Liver (tissue), 3 donors: Measurements from ENCODE around the gene COX6B1.

Experiments
- ATF3 ChIP-seq: IDR thresholded peaks from 2 replicates; pipeline ENCODE4 v1.6.1; 2016; ENCODE audit warnings: antibody characterized with exemption
- CTCF ChIP-seq: fragments of 150-350 bp; IDR thresholded peaks from 2 replicates; pipeline ENCODE4 v1.5.1; 2017; ENCODE audit warnings: improper control_type of control experiment, low read depth, low read length; ENCODE audit not compliant: missing input control
- RXRA ChIP-seq, 2 donors: IDR thresholded peaks; 2 replicates each; pipeline ENCODE4 v1.6.1; 2017 to 2018; ENCODE audit warnings: antibody characterized with exemption in 2 of 2, mild to moderate bottlenecking in 1 of 2
- TAF1 ChIP-seq: conservative IDR thresholded peaks from 2 replicates; pipeline ENCODE4 v1.6.1; 2016; ENCODE audit warnings: antibody characterized with exemption, mild to moderate bottlenecking
- TF ChIP-seq, protein P1 (sequence below): IDR thresholded peaks from 2 replicates; pipeline ENCODE4 v1.6.1; 2016; ENCODE audit warnings: antibody characterized with exemption
- TF ChIP-seq, protein P2 (sequence below): IDR thresholded peaks from 2 replicates; pipeline ENCODE4 v1.6.1; 2016; ENCODE audit warnings: antibody characterized with exemption
- donor health status: healthy.
- donor health status: healthy.

GRCh38 chr19:35618857-35619256 is 29.3 kb upstream of the COX6B1 start:
- no peak for TF ChIP-seq CTCF
- TF ChIP-seq RXRA (IDR thresholded peaks at IDR 0.05), result no peak
- no peak for TF ChIP-seq TAF1
- TF ChIP-seq, protein P1, sequence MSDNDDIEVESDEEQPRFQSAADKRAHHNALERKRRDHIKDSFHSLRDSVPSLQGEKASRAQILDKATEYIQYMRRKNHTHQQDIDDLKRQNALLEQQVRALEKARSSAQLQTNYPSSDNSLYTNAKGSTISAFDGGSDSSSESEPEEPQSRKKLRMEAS, result no peak
- no peak for TF ChIP-seq ATF3
- TF ChIP-seq, protein P2, sequence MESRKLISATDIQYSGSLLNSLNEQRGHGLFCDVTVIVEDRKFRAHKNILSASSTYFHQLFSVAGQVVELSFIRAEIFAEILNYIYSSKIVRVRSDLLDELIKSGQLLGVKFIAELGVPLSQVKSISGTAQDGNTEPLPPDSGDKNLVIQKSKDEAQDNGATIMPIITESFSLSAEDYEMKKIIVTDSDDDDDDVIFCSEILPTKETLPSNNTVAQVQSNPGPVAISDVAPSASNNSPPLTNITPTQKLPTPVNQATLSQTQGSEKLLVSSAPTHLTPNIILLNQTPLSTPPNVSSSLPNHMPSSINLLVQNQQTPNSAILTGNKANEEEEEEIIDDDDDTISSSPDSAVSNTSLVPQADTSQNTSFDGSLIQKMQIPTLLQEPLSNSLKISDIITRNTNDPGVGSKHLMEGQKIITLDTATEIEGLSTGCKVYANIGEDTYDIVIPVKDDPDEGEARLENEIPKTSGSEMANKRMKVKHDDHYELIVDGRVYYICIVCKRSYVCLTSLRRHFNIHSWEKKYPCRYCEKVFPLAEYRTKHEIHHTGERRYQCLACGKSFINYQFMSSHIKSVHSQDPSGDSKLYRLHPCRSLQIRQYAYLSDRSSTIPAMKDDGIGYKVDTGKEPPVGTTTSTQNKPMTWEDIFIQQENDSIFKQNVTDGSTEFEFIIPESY, result no peak
